Measurements from ENCODE around the gene ZNF367. TPM values are rescaled to one million over a fixed set of nuclear protein-coding genes. Genes with fewer than 3 reads are reported as not detected.

ZNF367 gene
- total RNA-seq, 1 donor from 2014 or later, result 4.3 TPM

DNA sequence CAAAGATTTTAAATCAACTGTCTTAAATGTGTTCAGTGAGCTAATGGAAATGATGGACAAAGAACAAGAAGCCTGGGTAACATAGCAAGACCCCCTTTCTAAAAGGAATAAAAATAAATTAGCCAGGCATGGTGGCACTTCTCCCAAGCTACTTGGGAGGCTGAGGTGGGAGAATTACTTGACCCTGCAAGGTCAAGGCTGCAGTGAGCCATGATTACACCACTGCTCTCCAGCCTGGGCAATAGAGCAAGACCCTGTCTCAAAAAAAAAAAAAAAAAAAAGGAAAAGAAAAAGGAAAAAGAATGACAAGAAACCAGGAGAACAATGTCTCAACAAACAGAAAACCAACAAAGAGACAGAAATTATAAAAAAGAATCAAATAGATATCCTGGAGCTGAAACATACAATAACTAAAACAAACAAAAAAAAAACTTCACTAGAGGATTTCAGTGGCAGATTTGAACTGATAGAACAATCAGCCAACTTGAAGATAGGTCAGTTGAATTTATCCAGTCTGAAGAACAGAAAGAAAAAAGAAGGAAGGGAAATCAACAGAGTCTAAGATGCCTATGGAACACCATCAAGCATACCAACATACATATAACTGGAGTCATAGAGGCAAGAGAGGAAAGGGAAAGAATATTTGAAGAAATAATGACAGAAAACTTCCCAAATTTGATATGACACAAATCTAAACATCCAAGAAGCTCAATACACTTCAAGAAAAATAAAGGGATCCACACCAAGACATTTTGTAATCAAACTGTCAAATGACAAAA is 17.8 kb downstream of the ZNF367 start:
- no peak for DNase-seq
- intact Hi-C loops (cut with micrococcal nuclease), result no loop called here
- Mint-ChIP-seq H3K27me3 (no peaks in the 10 kb centered on the region), H3K4me3 (no peak overlapping the region), H3K4me1 (peaks cover 16% of the 10 kb centered on the region), H3K9me3 (peaks cover 5% of the 10 kb centered on the region), H3K36me3 (ENCODE audit: low read depth) (peaks cover 4% of the 10 kb centered on the region), H3K27ac (no peak overlapping the region)
- POLR2A ChIA-PET, result interaction anchor here (1.6 kb wide), 1 partner anchor 12 kb away, joined by 3 read pairs; no protein-coding TSS in a partner anchor
- ATAC-seq (ENCODE audit: low read depth), result no peak
- CTCF ChIA-PET, result no interaction called here
- TF ChIP-seq, protein P1, sequence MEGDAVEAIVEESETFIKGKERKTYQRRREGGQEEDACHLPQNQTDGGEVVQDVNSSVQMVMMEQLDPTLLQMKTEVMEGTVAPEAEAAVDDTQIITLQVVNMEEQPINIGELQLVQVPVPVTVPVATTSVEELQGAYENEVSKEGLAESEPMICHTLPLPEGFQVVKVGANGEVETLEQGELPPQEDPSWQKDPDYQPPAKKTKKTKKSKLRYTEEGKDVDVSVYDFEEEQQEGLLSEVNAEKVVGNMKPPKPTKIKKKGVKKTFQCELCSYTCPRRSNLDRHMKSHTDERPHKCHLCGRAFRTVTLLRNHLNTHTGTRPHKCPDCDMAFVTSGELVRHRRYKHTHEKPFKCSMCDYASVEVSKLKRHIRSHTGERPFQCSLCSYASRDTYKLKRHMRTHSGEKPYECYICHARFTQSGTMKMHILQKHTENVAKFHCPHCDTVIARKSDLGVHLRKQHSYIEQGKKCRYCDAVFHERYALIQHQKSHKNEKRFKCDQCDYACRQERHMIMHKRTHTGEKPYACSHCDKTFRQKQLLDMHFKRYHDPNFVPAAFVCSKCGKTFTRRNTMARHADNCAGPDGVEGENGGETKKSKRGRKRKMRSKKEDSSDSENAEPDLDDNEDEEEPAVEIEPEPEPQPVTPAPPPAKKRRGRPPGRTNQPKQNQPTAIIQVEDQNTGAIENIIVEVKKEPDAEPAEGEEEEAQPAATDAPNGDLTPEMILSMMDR (IDR thresholded peaks at IDR 0.05), result no peak

DNA sequence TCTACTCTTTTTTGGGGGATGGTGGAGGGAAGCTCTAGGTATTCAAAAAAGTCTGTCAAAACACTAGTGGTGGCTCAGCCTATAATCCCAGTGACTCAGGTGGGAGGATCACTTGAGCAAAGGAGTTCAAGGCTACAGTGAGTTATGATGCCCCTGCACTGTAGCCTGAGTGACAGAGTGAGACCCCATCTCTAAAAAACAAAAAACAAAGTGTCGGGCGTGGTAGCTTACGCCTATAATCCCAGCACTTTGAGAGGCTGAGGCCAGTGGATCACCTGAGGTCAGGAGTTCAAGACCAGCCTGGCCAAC is 18.9 kb downstream of the ZNF367 start:
- Mint-ChIP-seq H3K9me3 (peaks cover 5% of the 10 kb centered on the region), H3K4me3 (no peak overlapping the region), H3K27ac (peak overlapping the region; percentile 3), H3K4me1 (peaks cover 16% of the 10 kb centered on the region), H3K27me3 (no peaks in the 10 kb centered on the region), H3K36me3 (ENCODE audit: low read depth) (peaks cover 6% of the 10 kb centered on the region)
- POLR2A ChIA-PET, result interaction anchor here (1.6 kb wide), 1 partner anchor 11 kb away, joined by 3 read pairs; no protein-coding TSS in a partner anchor
- TF ChIP-seq, protein P1 (IDR thresholded peaks at IDR 0.05), result no peak
- ATAC-seq (ENCODE audit: low read depth), result no peak
- no peak for DNase-seq
- CTCF ChIA-PET, result interaction anchor here (0.8 to 1.7 kb wide), 2 partner anchors 14 to 50 kb away, joined by 3 to 6 read pairs; partner anchors contain the start of gene HABP4
- intact Hi-C loops (cut with micrococcal nuclease), result no loop called here

DNA sequence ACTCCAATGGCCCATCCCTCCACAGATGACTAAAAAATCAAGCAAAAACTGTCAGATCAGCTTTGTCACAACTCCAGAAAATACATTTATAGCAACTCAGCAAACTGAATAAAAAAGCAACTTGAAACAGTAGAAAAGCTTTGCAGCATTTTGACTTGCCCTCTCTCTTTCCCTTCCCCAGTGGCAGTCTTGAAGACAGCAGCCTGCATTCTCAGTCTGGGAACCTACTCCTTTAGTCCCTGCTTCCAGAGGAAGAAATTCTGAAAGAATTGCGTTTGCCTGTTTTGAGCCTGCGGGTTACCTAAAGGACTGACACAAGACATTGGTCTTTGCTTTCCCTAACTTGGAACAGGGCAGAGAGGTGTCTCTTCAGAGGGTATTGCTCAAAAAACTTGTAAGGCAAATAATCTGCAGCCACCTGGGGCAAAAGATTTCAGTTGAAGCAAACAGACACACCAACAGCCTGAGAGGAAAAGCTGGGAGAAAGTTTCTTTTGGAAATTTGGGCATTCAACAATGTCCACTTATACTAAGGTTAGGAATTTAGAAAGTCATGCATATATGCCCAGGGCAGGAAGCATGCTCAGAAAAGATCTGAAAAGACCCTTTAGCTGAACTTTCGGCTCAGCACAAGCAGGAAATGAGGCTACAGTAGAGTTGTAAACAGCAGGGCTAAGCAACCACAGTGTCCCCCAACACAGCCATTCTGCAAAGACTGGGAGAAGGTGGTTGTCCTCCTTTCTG is 19.4 kb downstream of the ZNF367 start:
- Mint-ChIP-seq H3K9me3 (peaks cover 5% of the 10 kb centered on the region), H3K36me3 (ENCODE audit: low read depth) (peaks cover 6% of the 10 kb centered on the region), H3K27ac (peak overlapping the region; percentile 3), H3K27me3 (no peaks in the 10 kb centered on the region), H3K4me1 (peaks cover 16% of the 10 kb centered on the region), H3K4me3 (peak overlapping the region; percentile 3)
- TF ChIP-seq, protein P1 (IDR thresholded peaks at IDR 0.05), result no peak
- ATAC-seq (ENCODE audit: low read depth) (peak; percentile 28), DNase-seq (no peak)
- CTCF ChIA-PET, result interaction anchor here (0.8 to 1.7 kb wide), 2 partner anchors 14 to 51 kb away, joined by 3 to 6 read pairs; partner anchors contain the start of gene HABP4
- POLR2A ChIA-PET, result interaction anchor here (1.6 kb wide), 1 partner anchor 11 kb away, joined by 3 read pairs; no protein-coding TSS in a partner anchor
- intact Hi-C loops (cut with micrococcal nuclease), result no loop called here

DNA sequence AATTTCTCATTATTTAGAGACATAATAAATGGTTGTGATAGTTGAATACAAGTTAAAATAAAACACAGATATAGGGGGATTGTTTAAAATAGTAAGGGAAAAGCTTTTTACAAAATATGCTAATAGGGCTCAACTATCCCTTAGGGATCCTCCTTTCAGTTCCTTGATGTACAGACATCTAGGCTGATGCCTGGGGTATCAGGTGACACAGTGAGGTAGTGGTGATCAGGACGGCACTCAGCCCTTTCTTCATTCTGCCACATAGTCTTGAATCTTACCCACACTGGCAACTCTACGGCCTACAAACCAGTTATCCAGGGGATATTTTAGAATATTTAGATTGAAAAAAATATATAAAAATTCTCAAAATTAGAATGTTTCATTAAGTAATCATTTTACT is 22.2 kb downstream of the ZNF367 start:
- TF ChIP-seq, protein P1 (IDR thresholded peaks at IDR 0.05), result no peak
- intact Hi-C loops (cut with micrococcal nuclease), result no loop called here
- no peak overlapping the region for H3K4me3 Mint-ChIP-seq
- ChIA-PET CTCF (no interaction called here), POLR2A (interaction anchor here (0.6 kb wide), 1 partner anchor 16 kb away, joined by 3 read pairs; no protein-coding TSS in a partner anchor)
- ATAC-seq (ENCODE audit: low read depth) (no peak), DNase-seq (no peak)
- peaks cover 16% of the 10 kb centered on the region for H3K4me1 Mint-ChIP-seq
- H3K27ac Mint-ChIP-seq, result no peak overlapping the region
- no peaks in the 10 kb centered on the region for H3K27me3 Mint-ChIP-seq
- peaks cover 5% of the 10 kb centered on the region for H3K9me3 Mint-ChIP-seq
- peaks cover 8% of the 10 kb centered on the region for H3K36me3 Mint-ChIP-seq (ENCODE audit: low read depth)

Data from activated B cell treated with CpG ODN at 0.5 μM for 24 hours (primary cell).